ENCODE data around the gene PURA. TPM values are rescaled to one million over a fixed set of nuclear protein-coding genes. Genes with fewer than 3 reads are reported as not detected.

Gene PURA
- total RNA-seq, 2 donors from 2014 or later, result 19.5 to 20.0 TPM

GRCh38 chr5:140108093-140109017 is 5.6 kb upstream of the PURA start:
- ATAC-seq (peak; percentile 37), DNase-seq (peak; percentile 51 to 58)
- intact Hi-C loops (cut with DNase I, micrococcal nuclease), result no loop called here

DNA sequence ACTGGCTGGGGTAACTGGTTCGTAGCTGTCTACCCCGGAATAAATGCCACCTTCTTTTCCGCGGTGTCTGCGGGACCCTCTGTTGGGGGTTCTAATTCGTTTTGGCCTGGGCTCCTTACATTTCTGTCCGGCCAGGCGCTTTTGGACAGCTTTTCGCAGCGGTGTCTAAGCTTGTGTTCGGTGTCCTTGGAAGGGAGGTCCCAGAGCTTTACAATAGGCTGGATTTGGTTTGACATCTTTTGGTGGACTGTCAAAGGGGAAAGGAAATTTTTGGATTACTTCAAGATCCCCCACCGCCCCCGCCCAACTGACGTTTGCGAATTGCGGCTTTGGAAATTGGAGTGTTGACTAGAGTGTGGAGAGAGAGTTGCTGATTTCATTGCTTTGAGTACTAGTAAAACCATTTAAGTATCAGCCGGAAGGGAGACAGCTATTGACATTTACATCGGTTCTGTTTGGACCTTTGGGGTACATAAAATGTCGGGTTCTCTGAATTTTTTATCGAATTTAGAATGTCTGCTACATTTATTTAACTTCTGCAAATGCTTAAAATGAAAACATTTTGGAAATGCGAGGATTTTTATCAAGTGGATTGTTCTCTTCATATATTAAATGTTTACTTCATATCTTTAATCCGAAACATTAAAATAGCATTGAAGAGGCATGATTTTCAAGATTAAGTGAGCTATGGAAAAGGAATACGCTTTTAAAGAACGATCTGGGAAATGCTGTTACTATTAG is 4.7 kb upstream of the PURA start:
- intact Hi-C loops (cut with DNase I, micrococcal nuclease), result no loop called here
- DNase-seq (peak; percentile 28 to 33), ATAC-seq (no peak)

GRCh38 chr5:140109759-140110645 is 3.9 kb upstream of the PURA start:
- no peak for ATAC-seq
- DNase-seq, result no peak
- intact Hi-C loops (cut with DNase I, micrococcal nuclease), result no loop called here

- ATAC-seq, result no peak
- DNase-seq, result no peak
- intact Hi-C loops (cut with DNase I, micrococcal nuclease), result no loop called here
Measured at GRCh38 chr5:140110646-140110957, 3.3 kb upstream of the PURA start.

GRCh38 chr5:140111011-140111858 is 2.7 kb upstream of the PURA start:
- DNase-seq (no peak), ATAC-seq (no peak)
- intact Hi-C loops (cut with DNase I, micrococcal nuclease), result no loop called here

DNA sequence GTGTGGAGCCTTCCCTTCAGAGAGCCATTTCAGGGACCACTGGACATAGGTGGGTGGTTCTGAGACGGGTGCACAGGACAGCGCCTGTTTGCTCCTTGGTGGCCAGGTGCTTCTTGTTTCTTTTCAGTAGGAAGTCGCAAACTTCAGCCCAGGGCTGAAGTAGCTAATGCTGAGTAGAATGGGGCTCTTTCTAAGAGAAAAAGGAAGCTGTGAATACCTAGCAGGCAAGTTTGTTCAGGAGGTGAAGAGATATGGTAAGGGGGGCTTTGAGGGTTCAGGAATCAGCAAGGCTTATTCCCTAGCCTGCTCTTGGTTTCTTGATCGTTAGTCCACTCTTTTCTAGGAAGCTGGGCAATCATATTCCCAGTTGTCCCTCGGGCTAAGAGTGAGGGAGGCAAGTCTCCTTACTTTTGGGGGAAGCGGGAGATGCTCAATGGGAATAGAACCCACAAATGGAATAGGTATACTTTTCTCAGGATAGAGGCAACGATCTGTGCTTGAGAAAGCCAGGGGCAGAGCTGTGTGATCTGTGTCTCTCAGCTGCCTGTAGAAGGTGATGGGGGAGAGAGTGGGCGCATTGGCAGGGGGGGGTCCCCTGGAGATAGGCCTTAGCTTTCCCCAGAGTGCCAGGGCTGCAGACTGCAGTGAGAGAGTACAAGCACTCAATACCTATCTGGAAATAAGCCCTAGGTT is 1.9 kb upstream of the PURA start:
- ATAC-seq, result no peak
- intact Hi-C loops (cut with DNase I, micrococcal nuclease), result no loop called here

GRCh38 chr5:140112685-140113179 is 1.2 kb upstream of the PURA start:
- intact Hi-C loops (cut with DNase I, micrococcal nuclease), result no loop called here
- peak in 1 of 2 donors; percentile 24 for DNase-seq

More for the DNA sequence above, 1.9 kb upstream of the PURA start:
- no peak for DNase-seq

GRCh38 chr5:140113180-140113698 is 670 bp upstream of the PURA start:
- ATAC-seq (peak; percentile 8), DNase-seq (peak; percentile 40)
- intact Hi-C loops (cut with DNase I, micrococcal nuclease), result no loop called here

More at GRCh38 chr5:140112685-140113179, 1.2 kb upstream of the PURA start:
- no peak for ATAC-seq

DNA sequence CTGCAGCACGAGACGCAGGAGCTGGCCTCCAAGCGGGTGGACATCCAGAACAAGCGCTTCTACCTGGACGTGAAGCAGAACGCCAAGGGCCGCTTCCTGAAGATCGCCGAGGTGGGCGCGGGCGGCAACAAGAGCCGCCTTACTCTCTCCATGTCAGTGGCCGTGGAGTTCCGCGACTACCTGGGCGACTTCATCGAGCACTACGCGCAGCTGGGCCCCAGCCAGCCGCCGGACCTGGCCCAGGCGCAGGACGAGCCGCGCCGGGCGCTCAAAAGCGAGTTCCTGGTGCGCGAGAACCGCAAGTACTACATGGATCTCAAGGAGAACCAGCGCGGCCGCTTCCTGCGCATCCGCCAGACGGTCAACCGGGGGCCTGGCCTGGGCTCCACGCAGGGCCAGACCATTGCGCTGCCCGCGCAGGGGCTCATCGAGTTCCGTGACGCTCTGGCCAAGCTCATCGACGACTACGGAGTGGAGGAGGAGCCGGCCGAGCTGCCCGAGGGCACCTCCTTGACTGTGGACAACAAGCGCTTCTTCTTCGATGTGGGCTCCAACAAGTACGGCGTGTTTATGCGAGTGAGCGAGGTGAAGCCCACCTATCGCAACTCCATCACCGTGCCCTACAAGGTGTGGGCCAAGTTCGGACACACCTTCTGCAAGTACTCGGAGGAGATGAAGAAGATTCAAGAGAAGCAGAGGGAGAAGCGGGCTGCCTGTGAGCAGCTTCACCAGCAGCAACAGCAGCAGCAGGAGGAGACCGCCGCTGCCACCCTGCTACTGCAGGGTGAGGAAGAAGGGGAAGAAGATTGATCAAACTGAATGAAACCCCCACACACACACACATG is 654 bp downstream of the PURA start:
- ATAC-seq, result peak; percentile 64
- intact Hi-C loops (cut with DNase I, micrococcal nuclease), result no loop called here
- DNase-seq, result peak; percentile 77 to 78

GRCh38 chr5:140115186-140115500 is 1.2 kb downstream of the PURA start:
- no peak for ATAC-seq
- intact Hi-C loops (cut with DNase I, micrococcal nuclease), result no loop called here
- no peak for DNase-seq

DNA sequence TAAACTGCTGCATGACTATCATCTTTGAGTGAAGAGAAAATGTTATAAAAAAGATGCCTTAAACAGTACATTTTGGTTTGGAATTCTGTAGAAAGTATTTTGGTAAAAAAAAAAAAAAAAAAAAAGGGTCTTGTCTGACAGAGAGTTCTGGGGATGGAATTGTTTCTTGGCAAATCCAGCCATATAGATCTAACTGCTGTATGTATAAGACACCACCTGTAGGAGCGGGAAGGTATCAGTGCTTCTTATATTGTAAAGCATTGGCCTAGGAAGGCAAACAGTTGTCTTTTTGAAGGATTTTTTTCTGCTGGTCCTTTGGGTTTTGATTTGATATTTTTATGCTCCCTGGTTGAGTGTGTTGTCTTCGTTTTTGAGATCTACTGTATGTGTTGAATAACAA is 2.8 kb downstream of the PURA start:
- intact Hi-C loops (cut with DNase I, micrococcal nuclease), result no loop called here
- ATAC-seq (no peak), DNase-seq (no peak)

DNA sequence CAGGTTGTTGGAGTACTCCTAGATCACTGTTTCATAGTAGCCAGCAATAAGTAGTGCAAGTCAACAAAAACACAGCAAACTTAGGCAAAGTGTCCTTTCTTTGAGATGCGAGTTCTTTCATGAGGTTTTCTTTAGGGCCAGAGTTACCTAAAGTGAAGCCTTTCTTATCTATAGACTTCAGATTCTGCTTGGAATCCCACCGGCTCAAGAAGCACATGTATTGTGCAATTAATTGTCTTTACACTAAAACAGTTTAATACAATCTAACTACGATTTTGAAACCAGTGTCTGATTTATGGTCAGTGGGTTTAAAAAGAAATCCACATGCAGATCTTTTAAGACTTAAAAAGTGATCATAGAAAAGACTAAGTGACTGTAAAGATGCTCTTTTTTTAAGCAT is 3.6 kb downstream of the PURA start:
- DNase-seq (no peak), ATAC-seq (no peak)
- intact Hi-C loops (cut with DNase I, micrococcal nuclease), result no loop called here

- intact Hi-C loops (cut with DNase I, micrococcal nuclease), result no loop called here
- no peak for ATAC-seq
- no peak for DNase-seq
Measured at GRCh38 chr5:140118302-140118936, 4.5 kb downstream of the PURA start.

DNA sequence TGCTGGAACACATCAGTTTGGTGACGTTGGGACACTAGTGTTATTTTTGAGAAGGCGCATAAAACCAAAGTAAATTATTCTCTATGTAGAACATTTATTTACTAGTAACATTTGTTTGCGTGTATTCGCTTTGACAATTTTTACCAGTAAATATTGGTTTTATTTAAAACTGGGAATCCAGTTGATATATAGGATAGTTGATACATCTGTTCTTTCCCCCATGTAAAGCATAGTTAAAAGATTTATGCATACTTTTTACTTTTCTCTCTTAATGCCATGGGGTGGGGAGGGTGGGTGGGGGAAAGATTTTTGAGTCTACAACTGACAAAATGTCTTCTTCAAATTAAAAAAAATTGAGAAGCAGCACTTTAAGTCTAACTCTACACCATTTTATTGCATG is 11.7 kb downstream of the PURA start, which contains the start of gene IGIP:
Gene IGIP, plus strand, starts transcription at position 301 of the 400 bp plus-strand sequence. CDS start 2,540 bp downstream, outside the sequence.
- DNase-seq (no peak), ATAC-seq (no peak)
- intact Hi-C loops (cut with DNase I, micrococcal nuclease), result no loop called here

DNA sequence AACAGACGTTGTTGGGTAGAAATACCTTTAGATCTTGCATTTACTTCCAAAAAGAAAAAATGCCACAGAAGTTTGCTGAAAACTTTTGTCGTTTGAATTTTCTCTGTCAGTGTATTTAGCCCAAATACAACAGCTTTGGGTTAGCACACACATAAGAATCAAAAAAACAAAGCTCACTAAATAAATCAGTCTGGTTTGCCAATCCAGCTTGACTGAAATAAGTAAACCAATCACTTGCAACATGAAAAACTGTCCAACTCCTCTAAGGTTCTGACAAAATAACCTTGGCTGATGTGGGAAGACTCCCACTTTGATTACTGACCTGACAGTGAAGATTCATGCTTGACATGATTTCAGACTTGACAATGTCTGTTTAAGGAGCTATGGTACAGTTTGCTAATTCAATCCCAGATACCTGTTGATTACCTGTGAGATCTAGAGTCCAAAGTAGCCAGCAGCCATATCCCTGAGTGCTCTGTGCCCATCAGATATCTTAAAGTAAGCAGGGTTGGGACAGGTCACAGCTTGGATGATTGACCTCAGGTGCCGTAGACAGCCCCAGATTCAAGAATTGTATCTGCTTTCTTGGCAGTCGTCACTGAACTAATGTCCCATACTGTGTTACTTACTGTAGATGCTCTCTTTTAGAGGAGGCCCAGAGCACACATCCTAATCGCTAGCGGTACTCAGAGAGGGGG is 12.6 kb downstream of the PURA start:
- ATAC-seq, result no peak
- DNase-seq, result no peak
- intact Hi-C loops (cut with DNase I, micrococcal nuclease), result no loop called here

DNA sequence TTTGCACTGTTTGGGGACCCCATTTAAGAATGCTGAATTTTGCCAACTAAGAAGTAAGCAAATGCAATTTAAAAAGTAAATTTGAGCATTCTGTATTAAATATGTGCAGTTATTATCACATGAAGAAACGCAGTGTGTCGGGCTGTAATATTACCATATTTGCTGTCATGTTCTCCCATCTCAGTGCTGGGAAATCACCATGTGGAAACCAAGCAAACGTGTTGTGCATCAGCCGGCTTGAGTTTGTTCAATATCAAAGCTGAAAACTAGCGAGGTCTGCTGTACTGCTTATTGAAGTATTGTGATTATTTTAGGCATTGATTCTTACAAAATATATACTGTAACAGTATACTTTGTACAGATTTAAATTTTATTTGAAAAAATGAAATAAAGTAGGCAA is 14.5 kb downstream of the PURA start:
- no peak for ATAC-seq
- intact Hi-C loops (cut with DNase I, micrococcal nuclease), result no loop called here

More for the DNA sequence above, 14.5 kb downstream of the PURA start:
- DNase-seq, result no peak

All from left colon (tissue), 2 donors.